ENCODE results near the gene ELOF1. TPM values are rescaled to one million over a fixed set of nuclear protein-coding genes. Genes with fewer than 3 reads are reported as not detected.

ELOF1 gene
- polyA plus RNA-seq, 3 donors = 48.5 to 95.5 (median 77.5) TPM

- 93% methylated on average over 25 of the region's 26 CpGs for WGBS (ENCODE audit: insufficient coverage)
- Histone ChIP-seq H3K79me2 (ENCODE audit: insufficient read depth, low read length) (peaks cover 5% of the 10 kb centered on the region), H2AFZ (ENCODE audit: insufficient read depth, low read depth, low read length, poor library complexity, severe bottlenecking) (no peak overlapping the region), H3K4me1 (ENCODE audit: control insufficient read depth in 1 of 2, insufficient read depth in 2 of 2, low read length in 2 of 2) (peaks cover 0 to under 1% of the 10 kb centered on the region in 2 donors), H3K4me2 (replicated peaks; ENCODE audit: extremely low read depth, low read length, poor library complexity, severe bottlenecking) (no peak overlapping the region), H3K27me3 (ENCODE audit: control insufficient read depth in 2 of 2, insufficient read depth in 2 of 2, low read length in 2 of 2) (no peaks in the 10 kb centered on the region), H3K27ac (ENCODE audit: low read depth in 1 of 2, low read length in 2 of 2) (no peak overlapping the region), H3K9me3 (replicated peaks in 1 of 2; ENCODE audit: control insufficient read depth in 1 of 2, insufficient read depth in 1 of 2, low read length in 2 of 2) (no peaks in the 10 kb centered on the region), H3K4me3 (replicated peaks in 1 of 3; ENCODE audit: low read depth in 2 of 3, low read length in 3 of 3) (no peak overlapping the region), H4K20me1 (ENCODE audit: insufficient read depth, low read length) (peaks cover 20% of the 10 kb centered on the region), H3K9ac (ENCODE audit: insufficient read depth, low read length, poor library complexity, severe bottlenecking) (no peak overlapping the region), H3K36me3 (replicated peaks in 1 of 2; ENCODE audit: control insufficient read depth in 1 of 2, insufficient read depth in 2 of 2, low read length in 2 of 2) (peaks cover 25 to 41% of the 10 kb centered on the region in 2 donors)
- intact Hi-C loops (cut with micrococcal nuclease) = no loop called here
- peaks cover 14% of the 10 kb centered on the region for H3K4me1 Mint-ChIP-seq
- TF ChIP-seq, protein P1, sequence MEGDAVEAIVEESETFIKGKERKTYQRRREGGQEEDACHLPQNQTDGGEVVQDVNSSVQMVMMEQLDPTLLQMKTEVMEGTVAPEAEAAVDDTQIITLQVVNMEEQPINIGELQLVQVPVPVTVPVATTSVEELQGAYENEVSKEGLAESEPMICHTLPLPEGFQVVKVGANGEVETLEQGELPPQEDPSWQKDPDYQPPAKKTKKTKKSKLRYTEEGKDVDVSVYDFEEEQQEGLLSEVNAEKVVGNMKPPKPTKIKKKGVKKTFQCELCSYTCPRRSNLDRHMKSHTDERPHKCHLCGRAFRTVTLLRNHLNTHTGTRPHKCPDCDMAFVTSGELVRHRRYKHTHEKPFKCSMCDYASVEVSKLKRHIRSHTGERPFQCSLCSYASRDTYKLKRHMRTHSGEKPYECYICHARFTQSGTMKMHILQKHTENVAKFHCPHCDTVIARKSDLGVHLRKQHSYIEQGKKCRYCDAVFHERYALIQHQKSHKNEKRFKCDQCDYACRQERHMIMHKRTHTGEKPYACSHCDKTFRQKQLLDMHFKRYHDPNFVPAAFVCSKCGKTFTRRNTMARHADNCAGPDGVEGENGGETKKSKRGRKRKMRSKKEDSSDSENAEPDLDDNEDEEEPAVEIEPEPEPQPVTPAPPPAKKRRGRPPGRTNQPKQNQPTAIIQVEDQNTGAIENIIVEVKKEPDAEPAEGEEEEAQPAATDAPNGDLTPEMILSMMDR (IDR thresholded peaks at IDR 0.05) = no peak
- H3K36me3 Mint-ChIP-seq = peaks cover 32 to 53% of the 10 kb centered on the region in 2 donors
- DNase-seq = no peak
- no peaks in the 10 kb centered on the region for H3K27me3 Mint-ChIP-seq (ENCODE audit: low read depth in 3 of 3)
- no peak overlapping the region for H3K4me3 Mint-ChIP-seq
- H3K9me3 Mint-ChIP-seq = peaks cover 0 to 3% (median 0%) of the 10 kb centered on the region in 7 donors
- H3K27ac Mint-ChIP-seq = peak overlapping the region in 1 of 7 donors; percentile 50
These were observed 7.3 kb downstream of the ELOF1 start for GRCh38 chr19:11551603-11552235.

DNA sequence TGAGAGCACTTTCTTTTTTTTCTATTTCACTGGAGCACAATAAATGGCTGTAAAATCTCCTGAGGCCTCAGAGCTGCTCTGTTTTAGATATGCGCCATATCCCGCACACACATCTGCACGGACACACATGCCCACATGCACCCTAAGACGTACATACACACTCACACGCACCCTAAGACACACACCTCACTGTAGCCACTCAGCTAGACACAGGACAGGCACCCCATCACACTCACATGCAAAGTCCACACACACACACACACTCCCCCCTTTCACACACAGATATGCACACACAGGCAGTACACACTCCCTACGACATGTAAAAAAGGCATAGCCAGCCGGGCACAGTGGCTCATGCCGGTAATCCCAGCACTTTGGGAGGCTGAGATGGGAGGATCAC, 8.8 kb downstream of the ELOF1 start:
- no peak overlapping the region for H3K4me3 Mint-ChIP-seq
- H3K27ac ChIP-seq (ENCODE audit: low read depth in 1 of 2, low read length in 2 of 2) = no peak overlapping the region
- H3K4me1 Mint-ChIP-seq = peaks cover under 1% of the 10 kb centered on the region
- no peak for DNase-seq
- no peak overlapping the region for H3K4me2 ChIP-seq (replicated peaks; ENCODE audit: extremely low read depth, low read length, poor library complexity, severe bottlenecking)
- TF ChIP-seq, protein P1 (IDR thresholded peaks at IDR 0.05) = no peak
- no peak overlapping the region for H3K9ac ChIP-seq (ENCODE audit: insufficient read depth, low read length, poor library complexity, severe bottlenecking)
- no peak overlapping the region for H2AFZ ChIP-seq (ENCODE audit: insufficient read depth, low read depth, low read length, poor library complexity, severe bottlenecking)
- no peaks in the 10 kb centered on the region for H3K79me2 ChIP-seq (ENCODE audit: insufficient read depth, low read length)
- H3K4me3 ChIP-seq (replicated peaks in 1 of 3; ENCODE audit: low read depth in 2 of 3, low read length in 3 of 3) = no peak overlapping the region
- peaks cover 0 to 7% (median 2%) of the 10 kb centered on the region in 3 donors for H3K27me3 Mint-ChIP-seq (ENCODE audit: low read depth in 3 of 3)
- H3K36me3 ChIP-seq (replicated peaks in 1 of 2; ENCODE audit: control insufficient read depth in 1 of 2, insufficient read depth in 2 of 2, low read length in 2 of 2) = peaks cover 22 to 36% of the 10 kb centered on the region in 2 donors
- H3K36me3 Mint-ChIP-seq = peaks cover 23 to 39% of the 10 kb centered on the region in 2 donors
- peaks cover 9% of the 10 kb centered on the region for H4K20me1 ChIP-seq (ENCODE audit: insufficient read depth, low read length)
- H3K27ac Mint-ChIP-seq = peak overlapping the region in 2 of 7 donors; percentile 26 to 70
- no peaks in the 10 kb centered on the region for H3K9me3 ChIP-seq (replicated peaks in 1 of 2; ENCODE audit: control insufficient read depth in 1 of 2, insufficient read depth in 1 of 2, low read length in 2 of 2)
- 95% methylated on average over 7 of the region's 8 CpGs for WGBS (ENCODE audit: insufficient coverage)
- H3K9me3 Mint-ChIP-seq = peaks cover 0 to 3% (median 0%) of the 10 kb centered on the region in 7 donors
- no peaks in the 10 kb centered on the region for H3K4me1 ChIP-seq (ENCODE audit: control insufficient read depth in 1 of 2, insufficient read depth in 2 of 2, low read length in 2 of 2)
- H3K27me3 ChIP-seq (ENCODE audit: control insufficient read depth in 2 of 2, insufficient read depth in 2 of 2, low read length in 2 of 2) = no peaks in the 10 kb centered on the region
- intact Hi-C loops (cut with micrococcal nuclease) = no loop called here

Data from CD14-positive monocyte (primary cell).